NCI-H1048 (cell line): ENCODE results near the gene AIRE.
"Not testable (repeated sequence)": the region's sequence is repeated elsewhere in the genome, so short reads cannot be mapped to it uniquely, and the experiment has no call there.

Experiments
- DNase-seq: peaks from one replicate; lab custom pipeline; 2025; lab: John Stamatoyannopoulos, UW

Gene AIRE

DNA sequence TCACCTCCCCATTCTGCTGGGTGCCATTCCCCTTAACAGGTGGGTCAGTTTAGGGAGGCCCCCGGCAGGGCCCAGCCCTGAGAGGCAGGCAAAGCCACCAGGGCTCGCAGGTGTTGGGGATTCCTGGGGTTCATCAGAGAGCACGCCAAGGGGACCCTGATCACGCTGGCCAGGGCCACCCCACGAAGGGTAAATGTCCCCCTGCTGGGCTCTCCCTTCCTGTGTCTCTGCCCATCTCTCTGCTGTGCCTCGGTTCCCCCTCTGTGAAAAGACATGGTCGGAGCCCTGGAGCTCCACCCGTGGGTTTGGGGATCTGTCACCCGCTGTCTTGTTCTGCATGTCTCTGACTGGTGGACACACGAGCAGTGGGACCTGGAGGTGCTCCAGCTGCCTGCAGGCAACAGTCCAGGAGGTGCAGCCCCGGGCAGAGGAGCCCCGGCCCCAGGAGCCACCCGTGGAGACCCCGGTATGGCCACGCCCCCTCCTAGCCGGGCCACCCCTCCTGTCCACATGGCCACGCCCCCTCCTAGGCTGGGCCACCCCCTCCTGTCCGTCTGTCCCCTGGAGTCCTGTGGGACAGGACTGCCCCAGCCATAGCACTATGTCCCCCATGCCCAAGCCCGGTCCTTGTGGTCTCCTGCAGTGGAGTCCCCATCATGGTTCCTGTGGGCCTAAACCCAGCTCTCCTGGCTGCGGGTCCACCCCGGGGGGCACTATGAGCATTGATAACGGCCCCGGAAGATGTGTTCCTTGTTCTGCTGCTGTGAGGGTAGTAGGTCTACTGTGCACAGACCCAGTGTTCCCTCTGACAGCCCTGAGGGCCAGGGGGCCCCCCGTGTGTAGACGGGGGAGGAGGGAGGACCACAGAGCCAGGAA lies 6.5 kb downstream of the AIRE start:
- no peak for DNase-seq

DNA sequence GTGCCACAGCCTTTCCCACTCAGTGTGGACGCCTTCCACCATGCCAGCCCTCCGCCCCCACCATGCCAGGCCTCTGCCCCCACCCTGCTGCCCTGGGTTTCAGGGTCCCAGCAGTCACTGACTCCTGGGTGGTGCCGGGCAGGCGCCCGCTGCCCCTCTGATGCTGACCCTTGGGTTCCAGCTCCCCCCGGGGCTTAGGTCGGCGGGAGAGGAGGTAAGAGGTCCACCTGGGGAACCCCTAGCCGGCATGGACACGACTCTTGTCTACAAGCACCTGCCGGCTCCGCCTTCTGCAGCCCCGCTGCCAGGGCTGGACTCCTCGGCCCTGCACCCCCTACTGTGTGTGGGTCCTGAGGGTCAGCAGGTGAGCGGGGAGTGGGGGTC lies 7.1 kb downstream of the AIRE start:
- no peak for DNase-seq

DNA sequence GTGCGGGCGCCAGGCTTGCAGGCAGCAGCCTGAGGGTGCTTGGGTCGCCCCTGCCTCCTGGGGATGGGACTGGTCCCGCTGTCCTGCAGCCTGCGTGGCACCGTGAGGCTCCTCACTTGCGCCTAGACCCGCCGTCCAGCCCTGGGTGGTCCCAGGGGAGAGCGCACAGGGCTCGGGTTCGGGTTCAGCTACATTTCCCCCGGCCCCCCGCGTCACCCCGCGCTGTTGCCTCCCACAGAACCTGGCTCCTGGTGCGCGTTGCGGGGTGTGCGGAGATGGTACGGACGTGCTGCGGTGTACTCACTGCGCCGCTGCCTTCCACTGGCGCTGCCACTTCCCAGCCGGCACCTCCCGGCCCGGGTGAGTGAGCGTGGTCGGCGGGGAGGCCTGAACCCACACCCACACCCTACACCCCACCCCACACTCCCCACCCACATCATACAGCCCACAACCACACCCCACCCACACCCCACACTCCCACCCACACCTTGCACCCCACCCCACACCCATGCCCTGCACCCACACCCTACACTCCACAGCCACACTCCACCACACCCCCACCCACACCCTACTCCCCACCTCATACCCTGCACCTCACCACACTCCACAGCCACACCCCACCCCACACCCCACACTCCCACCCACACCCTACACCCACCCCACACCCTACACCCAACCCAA lies 8.0 kb downstream of the AIRE start:
- no peak for DNase-seq

DNA sequence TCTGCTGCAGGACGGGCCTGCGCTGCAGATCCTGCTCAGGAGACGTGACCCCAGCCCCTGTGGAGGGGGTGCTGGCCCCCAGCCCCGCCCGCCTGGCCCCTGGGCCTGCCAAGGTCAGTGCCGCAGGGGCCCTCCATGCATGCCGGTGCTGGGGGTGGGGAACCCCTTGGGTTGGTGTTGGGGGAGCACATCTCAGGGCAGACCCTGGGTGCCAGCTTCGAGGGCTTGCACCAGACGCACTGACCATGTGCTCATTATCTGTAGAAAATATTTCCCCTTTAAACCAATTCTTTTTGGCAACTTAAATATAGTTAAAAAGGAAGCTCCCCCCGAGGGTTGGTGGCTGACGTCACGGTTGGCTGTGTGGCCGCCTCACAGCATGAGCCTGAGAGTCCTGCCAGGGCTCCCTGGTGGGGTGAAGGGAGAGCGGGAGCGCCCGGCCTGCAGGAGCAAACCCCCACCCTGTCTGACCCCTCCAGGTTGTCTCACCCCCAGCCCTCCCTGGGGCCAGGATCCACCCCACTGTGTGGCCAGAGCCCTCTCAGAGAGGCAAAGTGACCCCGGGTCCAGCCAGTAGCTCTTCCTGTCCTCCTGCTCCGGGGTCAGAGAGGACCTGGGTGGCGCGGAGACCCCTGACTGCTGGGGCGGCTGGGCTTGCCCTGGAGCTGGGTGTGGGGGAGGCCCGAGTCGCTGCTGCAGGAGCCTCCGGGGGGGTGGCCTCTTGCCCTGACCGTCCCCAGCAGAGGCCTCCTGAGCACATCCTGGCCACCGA lies 8.9 kb downstream of the AIRE start:
- no peak for DNase-seq

DNA sequence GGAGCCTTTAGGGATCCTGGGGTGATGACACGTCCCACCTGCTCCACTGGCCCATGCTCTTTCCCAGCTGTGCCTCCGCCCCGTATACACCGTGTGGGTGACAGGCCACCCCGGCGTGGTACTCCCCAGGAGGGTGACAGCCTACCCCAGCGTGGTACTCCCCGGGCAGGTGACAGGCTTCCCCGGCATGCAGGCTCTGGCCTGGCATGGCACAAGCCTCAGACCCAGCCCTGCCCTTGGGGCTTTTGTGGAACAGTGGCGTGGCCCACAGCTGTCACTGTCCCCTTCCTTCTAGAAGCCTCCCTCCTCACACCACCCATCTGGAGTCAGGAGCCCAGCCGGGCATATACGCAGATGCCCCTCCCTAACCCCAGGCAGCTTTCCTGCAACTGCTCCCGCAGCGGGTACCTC lies 9.5 kb downstream of the AIRE start:
- no peak for DNase-seq

DNA sequence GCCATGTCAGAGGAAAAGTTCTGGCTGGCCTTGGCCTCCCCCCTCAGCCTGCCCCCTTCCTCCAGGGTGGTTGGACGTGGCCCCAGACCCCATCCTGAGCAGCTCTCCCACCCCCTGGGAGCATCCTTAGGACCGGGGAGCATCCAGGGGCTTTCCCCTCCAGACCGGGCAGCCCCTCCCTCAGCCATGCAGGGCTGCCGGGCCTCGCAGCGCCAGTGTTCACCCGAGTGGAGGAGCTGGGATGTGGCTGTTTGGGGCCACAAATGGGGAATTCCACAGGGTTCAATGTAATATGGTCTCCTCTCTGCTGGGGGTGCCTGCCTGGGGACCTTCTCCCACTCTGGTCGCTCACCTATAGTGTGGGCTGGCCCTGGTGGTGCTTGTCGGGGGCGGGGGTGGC lies 10.0 kb downstream of the AIRE start:
- no peak for DNase-seq

DNA sequence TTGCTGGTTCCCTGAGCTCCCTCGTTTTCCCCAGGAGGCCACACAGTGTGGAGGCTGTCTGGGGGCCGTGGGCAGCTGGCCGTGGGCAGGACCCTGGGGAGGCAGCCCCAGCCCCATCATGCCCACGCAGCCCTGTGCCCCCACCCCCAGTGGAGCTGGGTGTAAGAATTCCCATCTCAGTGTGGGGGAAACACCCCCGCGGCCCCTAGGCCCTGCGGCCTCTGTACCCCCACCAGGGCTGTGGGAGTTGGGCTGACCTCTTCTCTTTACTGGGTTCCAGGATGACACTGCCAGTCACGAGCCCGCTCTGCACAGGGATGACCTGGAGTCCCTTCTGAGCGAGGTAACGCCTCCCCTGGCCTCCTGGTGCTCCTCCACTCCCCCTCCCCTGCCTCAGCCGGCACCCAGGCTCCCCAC lies 10.4 kb downstream of the AIRE start:
- DNase-seq: no peak

DNA sequence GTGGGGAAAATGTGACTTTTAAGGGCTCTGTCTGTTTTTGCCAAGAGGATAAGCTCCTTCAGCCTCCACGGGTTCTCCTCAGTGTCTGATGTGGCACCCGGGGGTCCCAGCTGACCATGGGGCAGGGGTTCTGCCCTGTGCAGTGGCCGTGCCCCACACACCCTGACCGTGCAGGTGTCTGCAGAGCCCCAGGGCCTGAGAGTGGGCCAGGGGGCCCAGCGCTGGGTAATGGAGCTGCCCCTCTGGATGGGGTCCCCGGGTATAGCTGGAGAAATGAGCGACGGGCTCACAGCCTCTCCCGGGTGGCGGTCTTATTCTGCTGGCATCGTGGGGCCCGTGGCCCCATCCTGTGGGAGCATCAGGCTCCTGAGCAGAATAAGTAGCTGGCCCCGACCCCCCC lies 11.2 kb downstream of the AIRE start:
- no peak for DNase-seq

DNA sequence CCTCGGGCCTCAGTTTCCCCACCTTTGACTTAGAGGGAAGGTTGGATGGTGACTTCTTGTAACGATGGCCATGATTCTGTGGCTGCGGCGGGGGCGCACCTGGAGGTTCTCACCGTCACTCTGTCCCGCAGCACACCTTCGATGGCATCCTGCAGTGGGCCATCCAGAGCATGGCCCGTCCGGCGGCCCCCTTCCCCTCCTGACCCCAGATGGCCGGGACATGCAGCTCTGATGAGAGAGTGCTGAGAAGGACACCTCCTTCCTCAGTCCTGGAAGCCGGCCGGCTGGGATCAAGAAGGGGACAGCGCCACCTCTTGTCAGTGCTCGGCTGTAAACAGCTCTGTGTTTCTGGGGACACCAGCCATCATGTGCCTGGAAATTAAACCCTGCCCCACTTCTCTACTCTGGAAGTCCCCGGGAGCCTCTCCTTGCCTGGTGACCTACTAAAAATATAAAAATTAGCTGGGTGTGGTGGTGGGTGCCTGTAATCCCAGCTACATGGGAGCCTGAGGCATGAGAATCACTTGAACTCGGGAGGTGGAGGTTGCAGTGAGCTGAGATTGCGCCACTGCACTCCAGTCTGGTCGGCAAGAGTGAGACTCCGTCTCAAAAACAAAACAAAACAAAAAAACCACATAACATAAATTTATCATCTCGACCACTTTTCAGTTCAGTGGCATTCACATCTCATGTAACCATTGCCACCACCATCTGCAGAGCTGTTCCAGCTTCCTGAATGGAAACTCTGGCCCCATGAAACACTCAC lies 12.0 kb downstream of the AIRE start:
- peak; percentile 11 for DNase-seq

DNA sequence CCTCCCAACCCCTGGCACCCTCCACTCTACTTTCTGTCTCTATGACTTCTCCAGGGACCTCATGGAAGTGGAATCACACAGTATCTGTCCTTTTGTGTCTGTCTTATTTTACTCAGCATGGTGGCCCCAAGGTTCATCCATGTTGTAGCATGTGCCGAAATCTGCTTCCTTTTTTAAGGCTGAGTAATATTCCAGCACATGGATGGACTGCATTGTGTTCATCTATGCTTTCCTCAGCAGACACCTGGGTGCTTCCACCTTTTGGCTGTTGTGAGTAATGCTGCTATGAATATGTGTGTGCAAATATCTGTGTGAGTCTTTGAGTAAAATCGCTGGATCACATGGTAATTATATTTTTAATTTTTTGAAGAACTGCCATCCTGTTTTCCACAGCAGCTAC lies 12.6 kb downstream of the AIRE start:
- no peak for DNase-seq

DNA sequence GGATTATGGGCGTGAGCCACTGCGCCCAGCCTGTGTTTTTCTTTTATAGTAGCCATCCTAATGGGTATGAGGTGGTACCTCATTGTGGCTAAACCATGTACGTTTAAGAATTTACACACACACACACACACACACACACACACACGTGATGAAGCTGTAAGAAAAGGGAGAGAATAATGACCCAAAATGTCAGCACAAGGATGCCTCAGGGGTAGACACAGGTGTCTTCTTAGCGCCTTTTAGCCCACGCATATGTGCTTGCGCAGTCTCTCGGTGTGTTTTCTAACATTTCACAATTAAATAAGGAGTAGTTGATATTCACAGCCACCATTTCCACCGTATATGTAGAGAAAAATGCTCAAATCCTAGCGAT lies 13.4 kb downstream of the AIRE start:
- DNase-seq: no peak

DNA sequence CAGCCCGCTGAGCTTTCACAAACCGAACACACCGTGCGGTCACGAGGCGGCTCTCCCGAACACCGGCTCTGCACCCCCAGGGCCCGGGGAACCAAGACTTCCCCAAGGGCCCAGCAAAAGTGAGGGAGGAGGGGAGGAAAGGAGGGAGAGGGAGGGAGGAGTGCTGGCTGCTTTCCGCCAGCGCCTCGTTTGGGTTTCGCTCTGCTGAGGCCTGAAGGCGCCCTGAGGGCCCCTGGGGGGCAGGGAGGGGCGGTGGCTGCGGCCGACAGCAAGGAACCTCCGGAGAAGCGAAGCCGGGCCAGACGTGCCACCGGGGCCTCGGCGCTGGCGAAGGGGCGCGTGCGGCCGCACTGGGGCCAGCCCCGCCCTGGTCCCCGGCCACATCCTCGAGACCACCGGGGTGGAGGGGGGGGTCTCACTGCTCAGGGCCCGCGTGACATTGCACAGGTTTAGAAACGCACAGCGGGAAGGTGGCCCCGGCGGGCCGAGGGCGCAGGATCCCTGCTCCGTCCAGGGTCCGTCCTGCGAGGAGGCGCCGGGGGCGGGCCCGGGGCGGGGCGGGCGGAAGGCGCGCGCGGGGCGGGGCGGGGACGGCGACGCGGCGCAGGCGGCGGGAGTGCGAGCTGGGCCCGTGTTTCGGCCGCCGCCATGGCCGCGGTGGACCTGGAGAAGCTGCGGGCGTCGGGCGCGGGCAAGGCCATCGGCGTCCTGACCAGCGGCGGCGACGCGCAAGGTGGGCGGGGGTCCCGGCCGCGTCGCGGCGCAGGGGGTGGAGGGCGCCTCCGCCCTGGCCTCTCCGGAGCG lies 14.0 kb downstream of the AIRE start, which contains the start of gene PFKL:
PFKL (plus strand) TSS at position 596 of the 804 bp plus-strand sequence; CDS start at position 649, 53 bp downstream.
- DNase-seq: peak; percentile 20

DNA sequence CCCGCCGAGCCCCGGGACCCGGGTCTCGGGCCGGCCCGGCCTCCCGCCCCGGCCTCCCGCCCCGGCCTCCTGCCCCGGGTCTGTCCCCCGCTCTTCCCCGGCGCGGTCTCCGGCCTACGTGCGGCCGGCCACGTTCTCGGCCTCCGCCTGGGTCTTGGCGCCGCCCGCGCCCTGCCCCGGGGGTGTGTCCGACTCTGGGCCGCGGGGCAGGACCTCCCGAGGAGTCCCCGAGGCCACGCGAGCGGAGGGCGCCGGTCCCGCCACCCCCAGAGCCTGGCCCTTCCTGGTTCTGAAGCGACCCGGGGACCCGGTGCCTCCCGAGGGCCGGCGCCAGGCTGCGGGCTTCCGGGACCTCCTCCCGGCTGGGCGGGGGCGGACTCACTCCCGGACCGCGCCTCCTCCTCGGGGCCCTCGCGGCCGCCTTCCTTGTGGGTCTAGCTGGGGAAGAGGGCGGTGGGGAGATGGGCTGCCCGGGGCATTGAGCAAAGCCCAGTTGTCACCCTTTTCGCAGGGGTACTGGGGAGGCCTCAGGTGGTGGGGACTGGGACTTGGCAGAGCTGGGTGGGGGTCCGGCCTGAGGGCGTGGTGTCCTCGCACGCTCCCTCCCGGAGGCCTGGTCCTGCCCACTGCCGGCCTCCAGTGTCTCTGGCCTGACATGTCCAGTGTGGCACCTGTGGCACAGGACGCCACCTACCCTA lies 14.7 kb downstream of the AIRE start:
- peak; percentile 14 for DNase-seq

DNA sequence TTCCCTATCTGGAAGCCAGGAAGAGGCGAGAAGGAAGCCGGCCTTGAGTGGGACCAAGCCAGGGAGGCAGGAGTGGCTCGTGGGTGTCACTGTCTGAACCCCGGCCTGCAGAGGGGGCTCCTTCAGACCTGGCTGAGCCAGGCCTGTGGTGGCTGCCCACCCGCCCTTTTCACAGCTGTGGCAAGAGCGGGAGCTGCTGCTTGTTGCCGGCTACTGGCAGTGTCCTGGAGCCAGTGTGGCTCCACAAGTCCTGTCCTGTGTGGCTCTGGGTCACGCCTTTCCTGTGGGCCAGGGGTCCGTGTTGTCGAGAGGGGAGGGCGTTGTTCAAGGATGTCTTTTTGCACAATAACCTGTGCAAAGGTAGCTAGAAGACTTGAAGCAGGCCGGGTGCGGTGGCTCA lies 15.5 kb downstream of the AIRE start:
- DNase-seq: no peak

DNA sequence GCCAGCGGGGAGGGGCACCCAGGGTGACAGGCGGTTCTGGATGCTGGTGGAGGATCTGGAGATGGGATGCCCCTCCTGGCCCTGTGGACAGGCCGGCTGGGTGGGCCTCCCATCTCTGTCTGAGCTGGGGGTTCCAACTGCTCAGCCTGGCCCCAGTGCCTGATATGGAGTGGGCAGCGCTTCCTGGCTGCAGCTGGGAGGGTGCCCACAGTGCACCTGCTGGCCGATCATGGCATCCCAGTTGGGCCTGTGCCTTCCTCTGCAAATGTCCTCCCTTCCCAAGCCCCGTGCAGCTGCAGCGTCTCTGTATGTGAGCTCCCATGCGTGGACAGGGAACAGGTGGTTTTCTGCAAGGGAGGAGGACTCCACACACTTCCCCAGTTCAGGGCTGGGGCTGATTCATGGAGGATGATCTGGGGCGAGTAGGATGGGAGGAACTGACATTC lies 16.3 kb downstream of the AIRE start:
- no peak for DNase-seq

DNA sequence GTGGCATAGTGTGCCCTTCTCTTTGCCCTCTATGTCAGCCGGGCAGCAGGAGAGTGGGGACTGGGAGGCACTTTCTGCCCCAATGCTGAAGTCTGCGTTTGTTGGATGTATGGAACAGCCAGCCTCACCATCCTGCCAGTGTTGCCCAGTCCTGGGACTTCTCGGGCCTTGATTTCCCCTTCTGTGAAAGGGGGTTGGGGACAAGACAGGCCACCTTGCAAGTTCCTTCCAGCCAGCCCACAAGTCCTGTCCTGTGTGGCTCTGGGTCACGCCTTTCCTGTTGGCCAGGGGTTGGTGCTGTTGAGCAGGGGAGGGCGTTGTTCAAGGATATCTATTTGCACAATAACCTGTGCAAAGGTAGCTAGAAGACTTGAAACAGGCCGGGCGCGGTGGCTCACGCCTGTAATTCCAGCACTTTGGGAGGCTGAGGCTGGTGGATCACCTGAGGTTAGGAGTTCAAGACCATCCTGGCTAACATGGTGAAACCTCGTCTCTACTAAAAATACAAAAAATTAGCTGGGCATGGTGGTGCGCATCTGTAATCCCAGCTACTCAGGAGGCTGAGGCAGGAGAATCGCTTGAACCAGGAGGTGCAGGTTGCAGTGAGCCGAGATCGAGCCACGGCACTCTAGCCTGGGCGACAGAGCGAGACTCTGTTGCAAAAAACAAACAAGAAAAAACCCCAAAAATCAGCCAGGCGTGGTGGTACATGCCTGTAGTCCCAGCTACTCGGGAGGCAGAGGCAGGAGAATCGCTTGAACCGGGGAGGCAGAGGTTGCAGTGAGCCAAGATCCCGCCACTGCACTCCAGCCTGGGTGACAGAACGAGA lies 17.1 kb downstream of the AIRE start:
- not testable (repeated sequence) for DNase-seq

DNA sequence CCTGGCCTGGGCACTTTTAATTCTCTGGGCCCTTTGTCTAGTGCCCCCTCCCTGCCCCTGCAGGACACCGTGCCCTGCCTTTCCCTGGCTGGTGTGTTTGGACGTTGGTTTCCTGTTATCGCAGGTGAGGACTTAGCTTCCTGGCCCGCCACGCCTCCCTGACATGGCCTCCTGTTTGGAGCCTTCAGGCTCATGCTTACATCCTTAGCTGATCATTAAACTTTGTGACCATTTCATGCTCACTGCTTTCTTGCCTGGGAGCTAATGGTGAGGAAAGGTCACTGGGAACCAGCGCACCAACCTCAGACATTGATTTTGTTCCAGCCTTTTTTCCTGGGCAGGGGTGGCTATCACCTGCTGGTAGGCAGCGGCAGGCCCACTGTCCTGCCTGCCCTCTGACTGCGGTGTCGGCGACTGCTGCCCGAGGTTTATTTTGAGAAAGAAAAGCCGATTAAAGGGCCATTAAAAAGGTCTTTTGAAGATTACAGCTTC lies 17.9 kb downstream of the AIRE start:
- DNase-seq: no peak

DNA sequence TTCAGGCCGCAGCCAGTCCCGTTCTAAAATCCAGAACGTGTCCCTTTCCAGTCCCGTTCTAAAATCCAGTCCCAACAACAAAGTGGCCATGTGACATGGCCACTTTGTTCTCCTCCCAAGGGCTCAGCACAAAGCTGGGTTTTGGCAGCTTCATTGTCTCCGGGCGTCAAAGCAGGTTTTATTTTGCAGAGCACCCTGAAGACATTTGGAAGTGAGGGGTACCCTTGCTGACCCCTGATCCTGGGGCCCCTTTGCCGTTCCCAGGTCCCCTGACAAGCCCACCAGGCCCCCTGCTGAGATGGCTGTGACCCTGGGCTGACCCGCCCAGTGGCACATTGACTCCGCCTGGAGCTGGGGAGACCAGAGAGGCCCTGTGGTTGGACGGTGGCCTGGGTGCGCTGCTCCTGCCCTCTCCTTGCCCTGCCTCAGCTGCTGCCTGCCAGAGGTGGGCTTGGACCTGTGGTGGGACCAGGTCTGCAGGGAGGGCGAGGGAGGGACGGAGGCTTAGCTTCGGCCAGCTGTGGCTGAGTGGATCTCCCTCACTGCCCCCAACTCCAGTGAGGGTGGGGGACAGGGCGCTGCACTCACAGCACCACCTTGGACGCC lies 18.4 kb downstream of the AIRE start:
- no peak for DNase-seq

DNA sequence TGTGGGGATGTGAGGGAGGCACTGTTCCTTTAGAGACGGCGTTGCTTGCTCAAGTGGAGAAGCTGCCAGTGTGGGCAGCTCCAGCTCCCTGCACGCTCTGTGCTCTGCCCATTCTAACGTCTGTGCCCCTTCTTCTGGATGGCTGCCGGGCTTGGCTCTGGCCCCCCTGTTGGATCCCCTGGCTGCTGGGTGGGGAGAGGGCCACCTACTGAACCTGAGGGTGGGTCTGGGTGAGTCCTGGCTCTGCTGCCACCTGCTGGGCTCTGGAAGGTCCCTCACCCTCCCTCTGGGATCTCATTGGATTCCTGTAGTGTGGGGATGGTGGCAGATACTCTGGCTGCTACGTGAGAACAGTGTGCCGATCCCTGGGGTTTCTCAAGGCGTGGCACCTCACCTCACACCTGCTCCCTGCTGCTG lies 19.2 kb downstream of the AIRE start:
- DNase-seq: no peak
